Measurements from ENCODE around the gene PLA2G4F. TPM values are rescaled to one million over a fixed set of nuclear protein-coding genes. Genes with fewer than 3 reads are reported as not detected.

The PLA2G4F gene
- total and polyA plus RNA-seq, 10 of the 15 experiments (the other 5 are each of a cell fraction or from before 2014, with no cell fraction given) = not detected

- POLR2A ChIA-PET = no interaction called here
- TF ChIP-seq NKRF (conservative IDR thresholded peaks at IDR 0.05) = no peak
- no peak for TF ChIP-seq SREBF1 (IDR thresholded peaks at IDR 0.05; ENCODE audit: low read length)
- TF ChIP-seq KDM1A (IDR thresholded peaks at IDR 0.05; ENCODE audit: borderline replicate concordance) = no peak
- no peak for TF ChIP-seq RAD21 (IDR thresholded peaks at IDR 0.05; ENCODE audit: insufficient read depth, low read depth, low read length)
- no peak for TF ChIP-seq TAF1 (IDR thresholded peaks at IDR 0.05; ENCODE audit: borderline replicate concordance, low read depth, low read length)
- no peak for TF ChIP-seq FOXK2 (IDR thresholded peaks at IDR 0.05)
- TF ChIP-seq, protein P1, sequence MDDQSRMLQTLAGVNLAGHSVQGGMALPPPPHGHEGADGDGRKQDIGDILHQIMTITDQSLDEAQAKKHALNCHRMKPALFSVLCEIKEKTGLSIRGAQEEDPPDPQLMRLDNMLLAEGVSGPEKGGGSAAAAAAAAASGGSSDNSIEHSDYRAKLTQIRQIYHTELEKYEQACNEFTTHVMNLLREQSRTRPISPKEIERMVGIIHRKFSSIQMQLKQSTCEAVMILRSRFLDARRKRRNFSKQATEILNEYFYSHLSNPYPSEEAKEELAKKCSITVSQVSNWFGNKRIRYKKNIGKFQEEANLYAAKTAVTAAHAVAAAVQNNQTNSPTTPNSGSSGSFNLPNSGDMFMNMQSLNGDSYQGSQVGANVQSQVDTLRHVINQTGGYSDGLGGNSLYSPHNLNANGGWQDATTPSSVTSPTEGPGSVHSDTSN (IDR thresholded peaks at IDR 0.05; ENCODE audit: insufficient replicate concordance, low read depth, low read length) = no peak
- TF ChIP-seq TCF3 (IDR thresholded peaks at IDR 0.05; ENCODE audit: borderline replicate concordance, insufficient read depth, low read depth, low read length) = no peak
- TF ChIP-seq DPF2 (IDR thresholded peaks at IDR 0.05) = no peak
- TF ChIP-seq EED (IDR thresholded peaks at IDR 0.05; ENCODE audit: low read depth) = no peak
- TF ChIP-seq NFIC (IDR thresholded peaks at IDR 0.05; ENCODE audit: low read depth, low read length) = no peak
- no peak for TF ChIP-seq ZZZ3 (IDR thresholded peaks at IDR 0.05; ENCODE audit: control insufficient read depth, insufficient read length, low read depth)
- TF ChIP-seq CBFB (IDR thresholded peaks at IDR 0.05; ENCODE audit: low read depth) = no peak
- no peaks in the 10 kb centered on the region for H3K79me2 ChIP-seq (ENCODE audit: control insufficient read depth, insufficient read depth, low read length)
- in situ Hi-C loops (cut with MboI) = no loop called here
- no peaks in the 10 kb centered on the region for H3K27me3 ChIP-seq (replicated peaks in 1 of 2; ENCODE audit: control insufficient read depth in 2 of 2, insufficient read depth in 2 of 2, low read length in 1 of 2)
- no peak overlapping the region for H3K4me2 ChIP-seq (ENCODE audit: control insufficient read depth, insufficient read depth)
- H3K4me1 ChIP-seq (ENCODE audit: control insufficient read depth, insufficient read depth, low read length) = peaks cover 8% of the 10 kb centered on the region
- H3K4me3 ChIP-seq = no peak overlapping the region
- H3K27ac ChIP-seq (ENCODE audit: control insufficient read depth, insufficient read depth) = no peak overlapping the region
- H4K20me1 ChIP-seq (ENCODE audit: control insufficient read depth, insufficient read depth) = no peaks in the 10 kb centered on the region
- SMC1A ChIA-PET (ENCODE audit: uncharacterized antibody, unreplicated experiment) = interaction anchor here (1.5 kb wide), 1 partner anchor 10 kb away, joined by 4 read pairs; no protein-coding TSS in a partner anchor
- FAIRE-seq = no peak
- 98% methylated on average over 4 of the region's 4 CpGs for WGBS (ENCODE audit: insufficient coverage, insufficient replicate concordance, low lambda C conversion rate, missing lambda C conversion rate)
- H3K9ac ChIP-seq (ENCODE audit: control insufficient read depth, insufficient read depth, low read length) = no peak overlapping the region
- RAD21 ChIA-PET (ENCODE audit: unreplicated experiment) = no interaction called here
- CTCF ChIA-PET = interaction anchor here (0.9 kb wide), 2 partner anchors 8 to 92 kb away, joined by 3 read pairs; no protein-coding TSS in a partner anchor
- intact Hi-C loops (cut with micrococcal nuclease; ENCODE audit: unreplicated experiment) = no loop called here
- no peaks in the 10 kb centered on the region for H3K9me3 ChIP-seq (replicated peaks; ENCODE audit: control insufficient read depth, insufficient read depth, low read length)
- no peak for ATAC-seq
- BruUV-seq (replicated peaks) = no TSS peak
- H2AFZ ChIP-seq (ENCODE audit: control insufficient read depth, low read depth, low read length) = no peak overlapping the region
- peaks cover 4 to 36% of the 10 kb centered on the region in 2 experiments for H3K36me3 ChIP-seq (ENCODE audit: control insufficient read depth in 2 of 2, insufficient read depth in 2 of 2, low read length in 1 of 2)
- no peak for DNase-seq (ENCODE audit: low read depth, low spot score)
These were observed 28.3 kb upstream of the PLA2G4F start for GRCh38 chr15:42184736-42185135.

Data from GM12878 (cell line).